ENCODE measurements around the gene SLC26A6.

Gene SLC26A6

GRCh38 chr3:48672522-48672921 is 37.3 kb upstream of the SLC26A6 start:
- no peak for DNase-seq (ENCODE audit: low read depth in 1 of 2, low spot score in 1 of 2)
- in situ Hi-C loops (cut with HindIII; ENCODE audit: low pct_unique_long_range_greater_than_20kb, low sequenced_read_pairs): no loop called here
- no peak for TF ChIP-seq JUND (IDR thresholded peaks at IDR 0.05; ENCODE audit: low read depth)

GRCh38 chr3:48664929-48665328 is 29.7 kb upstream of the SLC26A6 start:
- no peak for DNase-seq (ENCODE audit: low read depth in 1 of 2, low spot score in 1 of 2)
- in situ Hi-C loops (cut with HindIII; ENCODE audit: low pct_unique_long_range_greater_than_20kb, low sequenced_read_pairs): no loop called here
- no peak for TF ChIP-seq JUND (IDR thresholded peaks at IDR 0.05; ENCODE audit: low read depth)

GRCh38 chr3:48664313-48664644 is 29.0 kb upstream of the SLC26A6 start:
- no peak for TF ChIP-seq JUND (IDR thresholded peaks at IDR 0.05; ENCODE audit: low read depth)
- DNase-seq (ENCODE audit: low read depth in 1 of 2, low spot score in 1 of 2): no peak
- in situ Hi-C loops (cut with HindIII; ENCODE audit: low pct_unique_long_range_greater_than_20kb, low sequenced_read_pairs): no loop called here

DNA sequence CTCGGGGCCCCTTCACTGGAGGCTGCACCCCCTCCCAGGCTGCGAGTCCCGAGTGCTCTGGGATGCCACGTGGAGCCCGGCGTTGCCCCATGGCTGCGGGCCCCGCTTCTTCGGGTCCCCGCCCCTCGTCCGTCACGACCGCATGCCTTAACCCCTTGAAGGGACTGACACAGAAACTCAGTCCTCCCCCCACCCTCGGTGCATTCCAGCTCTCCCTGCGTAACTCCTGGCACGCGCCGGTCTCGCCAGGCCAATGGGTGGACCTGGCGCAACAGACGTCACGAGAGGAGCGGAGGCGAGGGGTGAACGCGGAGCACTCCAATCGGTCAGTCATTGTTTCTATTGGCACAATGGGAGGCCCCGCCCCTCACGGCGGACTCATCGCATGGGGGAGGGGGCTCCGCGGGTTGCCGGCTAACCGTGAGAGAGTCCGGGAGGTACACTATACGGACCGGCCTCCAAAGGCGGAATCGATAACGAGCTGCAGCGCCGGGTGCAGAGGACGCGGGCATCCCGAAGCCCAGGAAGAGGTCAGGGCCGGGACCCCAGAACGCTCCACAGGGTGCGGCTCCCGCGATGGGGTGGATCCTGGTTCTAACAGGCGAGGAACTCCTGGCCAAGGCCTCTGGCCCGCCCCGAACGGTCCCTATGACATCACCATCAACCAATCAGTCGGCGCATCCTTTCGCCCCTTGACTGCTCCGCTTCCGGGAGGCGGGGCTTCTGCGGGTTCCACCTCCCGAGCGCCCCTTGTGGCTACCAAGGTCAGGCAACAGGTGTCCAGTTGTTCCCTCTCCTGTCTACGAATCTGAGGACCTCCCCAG is 28.4 kb upstream of the SLC26A6 start:
- in situ Hi-C loops (cut with HindIII; ENCODE audit: low pct_unique_long_range_greater_than_20kb, low sequenced_read_pairs): no loop called here
- DNase-seq (ENCODE audit: low read depth in 1 of 2, low spot score in 1 of 2): peak; percentile 95 to 99
- 0 out of 2 replicates have a peak, but pooled peaks have one; percentile 8 for TF ChIP-seq JUND (IDR thresholded peaks at IDR 0.05; ENCODE audit: low read depth)

GRCh38 chr3:48662753-48663488 is 27.7 kb upstream of the SLC26A6 start, which contains the start of gene CELSR3:
Gene CELSR3 (minus strand): TSS chr3:48662886. CDS start chr3:48662634, 252 bp downstream.
- TF ChIP-seq JUND (IDR thresholded peaks at IDR 0.05; ENCODE audit: low read depth): no peak
- in situ Hi-C loops (cut with HindIII; ENCODE audit: low pct_unique_long_range_greater_than_20kb, low sequenced_read_pairs): no loop called here
- DNase-seq (ENCODE audit: low read depth in 1 of 2, low spot score in 1 of 2): peak; percentile 88 to 94

DNA sequence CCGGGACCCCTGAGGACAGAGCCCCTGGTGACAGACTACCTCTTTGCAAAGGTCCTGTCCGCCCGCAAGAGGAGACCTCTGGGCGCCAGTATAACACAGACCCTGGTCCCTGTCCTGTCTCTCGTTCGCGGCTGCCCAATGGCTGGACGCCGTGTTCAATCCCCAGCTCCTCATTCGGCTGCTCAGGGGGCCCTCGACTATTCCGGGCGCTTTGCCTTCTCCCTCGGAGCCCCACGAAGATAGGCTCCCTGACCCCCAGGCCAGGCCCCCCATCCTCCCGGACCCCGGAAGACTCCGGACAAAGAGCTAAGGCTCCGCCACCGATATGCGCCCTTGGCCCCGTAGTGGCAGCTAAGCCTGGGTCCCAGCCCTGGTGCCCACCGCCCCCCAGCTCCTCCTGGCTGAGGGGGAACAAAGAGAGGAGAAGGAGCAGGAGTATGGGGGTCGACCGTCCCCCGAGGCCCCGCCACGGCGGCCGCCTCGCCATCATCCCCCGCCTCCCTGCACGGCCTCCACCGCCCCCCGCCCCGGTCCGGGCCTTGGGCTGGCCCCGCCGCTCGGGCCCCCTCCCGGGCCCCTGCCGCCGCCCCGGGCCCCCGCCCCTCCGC is 27.0 kb upstream of the SLC26A6 start:
- in situ Hi-C loops (cut with HindIII; ENCODE audit: low pct_unique_long_range_greater_than_20kb, low sequenced_read_pairs): no loop called here

GRCh38 chr3:48661501-48662144 is 26.4 kb upstream of the SLC26A6 start:
- DNase-seq (ENCODE audit: low read depth in 1 of 2, low spot score in 1 of 2): no peak
- TF ChIP-seq JUND (IDR thresholded peaks at IDR 0.05; ENCODE audit: low read depth): no peak
- in situ Hi-C loops (cut with HindIII; ENCODE audit: low pct_unique_long_range_greater_than_20kb, low sequenced_read_pairs): no loop called here

More for the DNA sequence above, 27.0 kb upstream of the SLC26A6 start:
- TF ChIP-seq JUND (IDR thresholded peaks at IDR 0.05; ENCODE audit: low read depth): no peak
- DNase-seq (ENCODE audit: low read depth in 1 of 2, low spot score in 1 of 2): no peak

DNA sequence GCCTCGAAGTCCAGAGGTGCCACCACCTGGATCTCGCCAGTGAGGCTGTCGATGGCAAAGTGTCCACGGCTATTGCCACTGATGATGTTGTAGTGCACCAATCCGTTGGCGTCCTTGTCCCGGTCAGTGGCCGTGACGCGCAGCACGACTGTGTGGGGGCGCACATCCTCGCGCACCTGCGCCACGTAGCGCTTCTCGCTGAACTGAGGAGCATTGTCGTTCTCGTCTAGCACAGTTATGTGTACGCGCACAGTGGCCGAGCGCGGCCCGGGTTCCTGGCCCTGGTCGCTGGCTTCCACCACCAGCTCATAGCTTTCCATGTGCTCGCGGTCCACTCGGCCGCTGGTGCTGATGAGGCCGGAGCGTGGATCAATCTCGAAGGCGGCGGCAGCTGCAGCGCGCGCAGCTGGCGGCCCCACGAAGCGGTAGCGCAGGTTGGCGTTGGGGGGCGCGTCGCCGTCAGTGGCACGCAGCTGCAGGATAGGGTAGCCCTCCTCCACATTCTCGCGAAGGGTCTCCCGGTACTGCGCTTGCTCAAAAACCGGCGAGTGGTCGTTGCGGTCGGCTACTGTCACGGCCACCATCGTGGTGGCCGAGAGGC is 25.6 kb upstream of the SLC26A6 start:
- no peak for DNase-seq (ENCODE audit: low read depth in 1 of 2, low spot score in 1 of 2)
- in situ Hi-C loops (cut with HindIII; ENCODE audit: low pct_unique_long_range_greater_than_20kb, low sequenced_read_pairs): no loop called here
- TF ChIP-seq JUND (IDR thresholded peaks at IDR 0.05; ENCODE audit: low read depth): no peak

GRCh38 chr3:48656841-48657281 is 21.6 kb upstream of the SLC26A6 start:
- no peak for DNase-seq (ENCODE audit: low read depth in 1 of 2, low spot score in 1 of 2)
- in situ Hi-C loops (cut with HindIII; ENCODE audit: low pct_unique_long_range_greater_than_20kb, low sequenced_read_pairs): no loop called here
- TF ChIP-seq JUND (IDR thresholded peaks at IDR 0.05; ENCODE audit: low read depth): no peak

DNA sequence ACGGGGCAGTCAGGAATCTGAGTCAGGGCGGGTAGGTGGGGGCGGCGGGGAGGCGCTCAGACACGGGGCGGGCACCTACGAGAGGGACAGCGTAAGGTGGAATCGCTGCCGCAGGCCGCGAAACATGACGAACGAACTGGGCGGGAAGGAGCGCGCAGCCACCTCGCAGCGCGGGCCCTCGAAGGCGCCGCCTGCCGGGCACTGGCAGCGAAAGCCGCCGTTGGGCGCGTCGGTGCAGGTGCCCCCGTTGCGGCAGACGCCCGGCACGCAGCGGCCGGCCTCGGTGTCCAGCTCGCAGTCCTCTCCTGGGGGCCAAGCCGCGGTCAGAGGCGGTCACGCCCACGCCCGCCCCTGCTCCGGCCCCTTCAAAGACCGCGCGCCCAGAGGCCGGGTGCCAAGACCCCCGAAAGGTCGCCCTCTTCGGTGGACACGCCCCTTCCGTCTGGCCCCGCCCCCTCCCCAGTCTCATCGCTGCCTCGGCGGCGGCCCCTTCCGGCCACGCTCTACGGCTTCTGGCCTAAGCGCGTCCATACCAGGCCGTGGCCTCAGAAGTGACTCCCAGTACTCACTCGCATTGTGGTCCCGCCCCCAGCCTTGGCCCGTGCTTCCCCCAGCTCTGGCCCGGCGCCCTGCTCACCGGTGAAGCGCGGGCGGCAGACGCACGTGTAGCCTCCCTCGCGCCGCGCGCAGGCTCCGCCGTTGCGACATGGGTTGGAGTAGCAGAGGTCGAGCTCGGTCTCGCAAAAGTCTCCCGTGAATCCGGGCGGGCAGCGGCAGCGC is 21.0 kb upstream of the SLC26A6 start:
- in situ Hi-C loops (cut with HindIII; ENCODE audit: low pct_unique_long_range_greater_than_20kb, low sequenced_read_pairs): no loop called here
- no peak for DNase-seq (ENCODE audit: low read depth in 1 of 2, low spot score in 1 of 2)
- TF ChIP-seq JUND (IDR thresholded peaks at IDR 0.05; ENCODE audit: low read depth): no peak

- in situ Hi-C loops (cut with HindIII; ENCODE audit: low pct_unique_long_range_greater_than_20kb, low sequenced_read_pairs): no loop called here
- no peak for DNase-seq (ENCODE audit: low read depth in 1 of 2, low spot score in 1 of 2)
- TF ChIP-seq JUND (IDR thresholded peaks at IDR 0.05; ENCODE audit: low read depth): no peak
Observed at GRCh38 chr3:48655606-48656005, 20.3 kb upstream of the SLC26A6 start.
